Measurements from ENCODE around the gene SLC13A3. TPM values are rescaled to one million over a fixed set of nuclear protein-coding genes. Genes with fewer than 3 reads are reported as not detected.

Gene SLC13A3
- total and polyA plus RNA-seq, 2 donors (not counting 3 experiments of a cell fraction or from before 2014, with no cell fraction given), result 0.11 to 0.40 TPM

DNA sequence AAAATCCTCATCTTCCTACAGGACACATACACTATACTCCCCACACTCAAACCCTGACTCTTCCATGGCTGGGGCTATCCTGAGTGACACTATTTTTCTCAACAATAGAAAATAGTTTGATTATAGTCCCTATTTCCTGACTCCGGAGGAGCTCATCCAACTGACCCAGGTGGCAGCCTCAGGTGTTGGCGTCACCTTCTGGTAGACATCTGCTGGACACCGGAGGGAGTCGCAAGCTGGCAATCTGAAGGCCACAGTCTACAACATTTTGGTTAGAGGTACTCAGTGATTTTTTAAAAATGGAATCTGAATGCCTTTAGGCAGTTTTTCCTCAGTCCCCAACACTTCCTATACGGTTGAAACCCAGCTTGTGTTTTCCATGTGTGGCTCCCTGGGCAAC is 68.6 kb downstream of the SLC13A3 start:
- no peaks in the 10 kb centered on the region for H3K79me2 ChIP-seq (ENCODE audit: control insufficient read depth, insufficient read depth, low read length)
- no peaks in the 10 kb centered on the region for H3K27me3 ChIP-seq (ENCODE audit: control insufficient read depth in 2 of 2, insufficient read depth in 2 of 2, low read length in 2 of 2)
- no peak overlapping the region for H3K4me2 ChIP-seq (ENCODE audit: insufficient read depth, low read length)
- H3K9me1 ChIP-seq (replicated peaks; ENCODE audit: control insufficient read depth, extremely low read depth, insufficient read depth, low read length), result no peaks in the 10 kb centered on the region
- H3K9ac ChIP-seq (replicated peaks; ENCODE audit: extremely low read depth, insufficient read depth, low read length), result no peak overlapping the region
- no peaks in the 10 kb centered on the region for H3K36me3 ChIP-seq (ENCODE audit: control insufficient read depth in 2 of 2, extremely low read depth in 1 of 2, insufficient read depth in 2 of 2, low read length in 2 of 2)
- no peaks in the 10 kb centered on the region for H3K4me1 ChIP-seq (ENCODE audit: control insufficient read depth, extremely low read depth, insufficient read depth, low read length)
- no peak for FAIRE-seq
- BruUV-seq (replicated peaks), result no TSS peak
- ChIA-PET CTCF (interaction anchor here (1.1 to 1.8 kb wide), 4 partner anchors 9 to 21 kb away, joined by 3 to 6 read pairs (median 4); no protein-coding TSS in a partner anchor), POLR2A (no interaction called here)
- TF ChIP-seq MAX (IDR thresholded peaks at IDR 0.05; ENCODE audit: insufficient read depth, insufficient read length), result no peak
- no peak for TF ChIP-seq JUN (IDR thresholded peaks at IDR 0.05; ENCODE audit: borderline replicate concordance, insufficient read depth, insufficient read length, low read depth)
- TF ChIP-seq POLR2AphosphoS5 (IDR thresholded peaks at IDR 0.05; ENCODE audit: insufficient read depth, low read depth, low read length), result no peak
- no peak overlapping the region for H3K27ac ChIP-seq (ENCODE audit: insufficient read depth, low read depth, low read length)
- dilution Hi-C loops (cut with MboI; ENCODE audit: extremely low pct_ligation_motif_present, low sequenced_read_pairs), result no loop called here
- no peaks in the 10 kb centered on the region for H4K20me1 ChIP-seq (replicated peaks; ENCODE audit: control insufficient read depth, extremely low read depth, insufficient read depth, low read length)
- H2AFZ ChIP-seq (ENCODE audit: low read depth, low read length), result no peak overlapping the region
- H3K9me3 ChIP-seq (replicated peaks; ENCODE audit: control insufficient read depth, insufficient read depth, low read length), result no peaks in the 10 kb centered on the region
- DNase-seq (ENCODE audit: low read depth, low spot score), result no peak
- H3K4me3 ChIP-seq (replicated peaks in 1 of 3; ENCODE audit: insufficient read depth in 1 of 3, low read depth in 1 of 3, low read length in 3 of 3), result no peak overlapping the region
- intact Hi-C loops (cut with micrococcal nuclease), result no loop called here

GRCh38 chr20:46581391-46581790 is 69.9 kb downstream of the SLC13A3 start:
- no peaks in the 10 kb centered on the region for H4K20me1 ChIP-seq (replicated peaks; ENCODE audit: control insufficient read depth, extremely low read depth, insufficient read depth, low read length)
- intact Hi-C loops (cut with micrococcal nuclease) (no loop called here), dilution Hi-C loops (cut with MboI; ENCODE audit: extremely low pct_ligation_motif_present, low sequenced_read_pairs) (no loop called here)
- H3K27ac ChIP-seq (ENCODE audit: insufficient read depth, low read depth, low read length), result no peak overlapping the region
- no peak overlapping the region for H3K9ac ChIP-seq (replicated peaks; ENCODE audit: extremely low read depth, insufficient read depth, low read length)
- no peak for TF ChIP-seq MAX (IDR thresholded peaks at IDR 0.05; ENCODE audit: insufficient read depth, insufficient read length)
- no peak for TF ChIP-seq JUN (IDR thresholded peaks at IDR 0.05; ENCODE audit: borderline replicate concordance, insufficient read depth, insufficient read length, low read depth)
- TF ChIP-seq, protein P1, sequence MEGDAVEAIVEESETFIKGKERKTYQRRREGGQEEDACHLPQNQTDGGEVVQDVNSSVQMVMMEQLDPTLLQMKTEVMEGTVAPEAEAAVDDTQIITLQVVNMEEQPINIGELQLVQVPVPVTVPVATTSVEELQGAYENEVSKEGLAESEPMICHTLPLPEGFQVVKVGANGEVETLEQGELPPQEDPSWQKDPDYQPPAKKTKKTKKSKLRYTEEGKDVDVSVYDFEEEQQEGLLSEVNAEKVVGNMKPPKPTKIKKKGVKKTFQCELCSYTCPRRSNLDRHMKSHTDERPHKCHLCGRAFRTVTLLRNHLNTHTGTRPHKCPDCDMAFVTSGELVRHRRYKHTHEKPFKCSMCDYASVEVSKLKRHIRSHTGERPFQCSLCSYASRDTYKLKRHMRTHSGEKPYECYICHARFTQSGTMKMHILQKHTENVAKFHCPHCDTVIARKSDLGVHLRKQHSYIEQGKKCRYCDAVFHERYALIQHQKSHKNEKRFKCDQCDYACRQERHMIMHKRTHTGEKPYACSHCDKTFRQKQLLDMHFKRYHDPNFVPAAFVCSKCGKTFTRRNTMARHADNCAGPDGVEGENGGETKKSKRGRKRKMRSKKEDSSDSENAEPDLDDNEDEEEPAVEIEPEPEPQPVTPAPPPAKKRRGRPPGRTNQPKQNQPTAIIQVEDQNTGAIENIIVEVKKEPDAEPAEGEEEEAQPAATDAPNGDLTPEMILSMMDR (IDR thresholded peaks at IDR 0.05; ENCODE audit: extremely low read depth in 1 of 2, insufficient read depth in 1 of 2, low read depth in 1 of 2, low read length in 2 of 2), result no peak
- TF ChIP-seq FOS (IDR thresholded peaks at IDR 0.05; ENCODE audit: borderline replicate concordance, insufficient read depth, low read length), result no peak
- no peak for TF ChIP-seq POLR2AphosphoS5 (IDR thresholded peaks at IDR 0.05; ENCODE audit: insufficient read depth, low read depth, low read length)
- TF ChIP-seq MYC (IDR thresholded peaks at IDR 0.05; ENCODE audit: low read depth, low read length), result no peak
- no peak for TF ChIP-seq POLR2A (IDR thresholded peaks at IDR 0.05; ENCODE audit: low read depth, low read length)
- TF ChIP-seq GATA2 (IDR thresholded peaks at IDR 0.05; ENCODE audit: insufficient read depth, insufficient read length, low read depth, low read length), result no peak
- TF ChIP-seq EZH2 (IDR thresholded peaks at IDR 0.05; ENCODE audit: borderline replicate concordance, low read depth, low read length, severe bottlenecking), result no peak
- CTCF ChIA-PET, result interaction anchor here (1.1 to 1.8 kb wide), 4 partner anchors 13 to 20 kb away, joined by 3 to 5 read pairs (median 4); no protein-coding TSS in a partner anchor
- no peak for DNase-seq (ENCODE audit: low read depth, low spot score)
- no TSS peak for BruUV-seq (replicated peaks)
- H3K4me1 ChIP-seq (ENCODE audit: control insufficient read depth, extremely low read depth, insufficient read depth, low read length), result no peaks in the 10 kb centered on the region
- no peak for FAIRE-seq
- H2AFZ ChIP-seq (ENCODE audit: low read depth, low read length), result no peak overlapping the region
- H3K36me3 ChIP-seq (ENCODE audit: control insufficient read depth in 2 of 2, extremely low read depth in 1 of 2, insufficient read depth in 2 of 2, low read length in 2 of 2), result no peaks in the 10 kb centered on the region
- no peaks in the 10 kb centered on the region for H3K9me1 ChIP-seq (replicated peaks; ENCODE audit: control insufficient read depth, extremely low read depth, insufficient read depth, low read length)
- H3K4me2 ChIP-seq (ENCODE audit: insufficient read depth, low read length), result no peak overlapping the region
- POLR2A ChIA-PET, result no interaction called here
- no peaks in the 10 kb centered on the region for H3K9me3 ChIP-seq (replicated peaks; ENCODE audit: control insufficient read depth, insufficient read depth, low read length)
- no peaks in the 10 kb centered on the region for H3K79me2 ChIP-seq (ENCODE audit: control insufficient read depth, insufficient read depth, low read length)
- H3K27me3 ChIP-seq (ENCODE audit: control insufficient read depth in 2 of 2, insufficient read depth in 2 of 2, low read length in 2 of 2), result no peaks in the 10 kb centered on the region
- no peak overlapping the region for H3K4me3 ChIP-seq (replicated peaks in 1 of 3; ENCODE audit: insufficient read depth in 1 of 3, low read depth in 1 of 3, low read length in 3 of 3)
